HepG2 (cell line): Measurements from ENCODE around the gene PDGFRB. TPM values are rescaled to one million over a fixed set of nuclear protein-coding genes. Genes with fewer than 3 reads are reported as not detected.

Source experiments
- E2F1 ChIP-seq: sonication (generic); formaldehyde crosslinking; IDR thresholded peaks from 2 replicates; pipeline ENCODE4 v1.5.0; 2020; ENCODE audit warnings: missing genetic modification reagents
- ERF ChIP-seq: IDR thresholded peaks from 2 replicates; pipeline ENCODE4 v1.6.1; 2018; ENCODE audit warnings: missing biosample characterization, missing genetic modification reagents
- HIC2 ChIP-seq: sonication (generic); formaldehyde crosslinking; IDR thresholded peaks from 2 replicates; pipeline ENCODE4 v1.9.0; 2022; ENCODE audit warnings: low read depth, missing genetic modification reagents
- HNRNPL ChIP-seq: fragments of 200-400 bp; formaldehyde crosslinking; IDR thresholded peaks from 2 replicates; pipeline ENCODE4 v1.6.1; 2017; ENCODE audit warnings: mild to moderate bottlenecking, low read depth, low read length
- KDM2A ChIP-seq: sonication (generic); formaldehyde crosslinking; IDR thresholded peaks from 2 replicates; pipeline ENCODE4 v1.4.0; 2020; ENCODE audit warnings: low read depth, missing genetic modification reagents, borderline replicate concordance
- KDM3A ChIP-seq: IDR thresholded peaks from 2 replicates; pipeline ENCODE4 v1.6.1; 2018; ENCODE audit warnings: low read depth, missing compliant biosample characterization
- LCORL ChIP-seq, 2 experiments: fragments of 450-650 bp in 1 of 2; sonication (generic) in 1 of 2; formaldehyde crosslinking in 1 of 2; IDR thresholded peaks; 2 replicates each; pipeline versions ENCODE4 v1.5.0 to v1.6.1; 2017 to 2020; ENCODE audit warnings: antibody characterized with exemption in 1 of 2, missing genetic modification reagents in 1 of 2
- PBX2 ChIP-seq: IDR thresholded peaks from 2 replicates; pipeline ENCODE4 v1.6.1; 2016; ENCODE audit warnings: control low read depth
- TBX2 ChIP-seq: sonication (generic); formaldehyde crosslinking; IDR thresholded peaks from 2 replicates; pipeline ENCODE4 v1.5.0; 2020; ENCODE audit warnings: missing genetic modification reagents, mild to moderate bottlenecking, borderline replicate concordance
- ZNF276 ChIP-seq: sonication (generic); formaldehyde crosslinking; IDR thresholded peaks from 2 replicates; pipeline ENCODE4 v1.4.0; 2020; ENCODE audit warnings: mild to moderate bottlenecking, low read depth, missing genetic modification reagents
- ZNF549 ChIP-seq: sonication (generic); formaldehyde crosslinking; IDR thresholded peaks from 2 replicates; pipeline ENCODE4 v1.5.0; 2020; ENCODE audit warnings: missing genetic modification reagents
- ZNF605 ChIP-seq: sonication (generic); formaldehyde crosslinking; IDR thresholded peaks from 2 replicates; pipeline ENCODE4 v1.8.0; 2022; ENCODE audit warnings: mild to moderate bottlenecking, missing genetic modification reagents
- ZNF687 ChIP-seq: sonication (generic); formaldehyde crosslinking; IDR thresholded peaks from 2 replicates; pipeline ENCODE4 v1.5.1; 2020; ENCODE audit warnings: mild to moderate bottlenecking, missing genetic modification reagents, moderate library complexity
- ZNF7 ChIP-seq: IDR thresholded peaks from 2 replicates; pipeline ENCODE4 v1.6.1; 2016; ENCODE audit warnings: missing biosample characterization, missing genetic modification reagents
- ZNF709 ChIP-seq: sonication (generic); formaldehyde crosslinking; IDR thresholded peaks from 2 replicates; pipeline ENCODE4 v1.5.0; 2020; ENCODE audit warnings: mild to moderate bottlenecking, missing genetic modification reagents
- ZNF747 ChIP-seq: sonication (generic); formaldehyde crosslinking; IDR thresholded peaks from 2 replicates; pipeline ENCODE4 v1.8.1; 2023; ENCODE audit warnings: missing genetic modification reagents, mild to moderate bottlenecking, borderline replicate concordance
- ZNF75D ChIP-seq: sonication (generic); formaldehyde crosslinking; IDR thresholded peaks from 2 replicates; pipeline ENCODE4 v1.8.1; 2023; ENCODE audit warnings: missing genetic modification reagents, mild to moderate bottlenecking, borderline replicate concordance
- polyA plus RNA-seq, 8 experiments: library from polyadenylated mRNA; depleted of rRNA in 3 of 8; stranded (reverse) in 7 of 8; unstranded in 1 of 8; fragments of >200 nt; fragmentation: Illumina TruSeq in 4 of 8; extraction: Trizol in 4 of 8; gene quantifications; 2 replicates each; pipeline versions ENCODE4 v1.2.1 to v1.2.3, GENCODE V29; 2011 to 2016; ENCODE audit warnings: low read depth in 4 of 8, missing spikeins in 1 of 8, mixed read lengths in 1 of 8; ENCODE audit not compliant: insufficient read depth in 1 of 8
- total RNA-seq, 5 experiments: library from RNA; depleted of rRNA; stranded (reverse); fragments of >200 nt; fragmentation: Illumina TruSeq; extraction: Trizol; gene quantifications; 2 replicates each; pipeline ENCODE4 v1.2.3, GENCODE V29; 2016; ENCODE audit warnings: low read depth in 1 of 5

The PDGFRB gene
- total and polyA plus RNA-seq, 2 of the 13 experiments (the other 11 are each of a cell fraction or from before 2014, with no cell fraction given) = 4.0 to 21.0 TPM

- TF ChIP-seq ERF (peak; percentile 83), PBX2 (CRISPR knock-in tag) (no peak), HNRNPL (0 out of 2 replicates have a peak, but pooled peaks have one; percentile 48), ZNF605 (CRISPR knock-in tag) (peak; percentile 97), ZNF687 (CRISPR knock-in tag) (peak; percentile 92), HIC2 (CRISPR knock-in tag) (peak; percentile 87), LCORL (IDR thresholded peaks at IDR 0.05) (peak; percentile 70), LCORL (CRISPR knock-in tag; IDR thresholded peaks at IDR 0.05) (peak; percentile 99), ZNF75D (CRISPR knock-in tag) (no peak), E2F1 (CRISPR knock-in tag) (no peak), ZNF549 (CRISPR knock-in tag) (no peak), ZNF7 (no peak), ZNF276 (peak; percentile 77; the same call in 1 of the 2 replicates), KDM2A (CRISPR knock-in tag) (peak; percentile 44; the same call in 1 of the 2 replicates), TBX2 (CRISPR knock-in tag) (peak; percentile 98), ZNF709 (peak; percentile 83; the same call in 1 of the 2 replicates), KDM3A (CRISPR knock-in tag) (peak; percentile 86), ZNF747 (CRISPR knock-in tag) (peak; percentile 55)
These were observed 18.3 kb downstream of the PDGFRB start (continued) for GRCh38 chr5:150137168-150137957.
